HepG2 (cell line): ENCODE results near the gene MACROD2. TPM values are rescaled to one million over a fixed set of nuclear protein-coding genes. Genes with fewer than 3 reads are reported as not detected.

ENCODE experiments used
- ATAC-seq: fragments of 200-7000 bp; cut with Tn5 transposase; 3 replicates; pipeline ENCODE4 v1.9.1; 2020; ENCODE audit warnings: mild to moderate bottlenecking, moderate library complexity
- BruUV-seq: library from RNA; stranded (reverse); fragments of 400-500 nt; replicated peaks from 2 replicates; lab custom pipeline; 2021; lab: Mats Ljungman, UMichigan
- CTCF ChIA-PET: fragments of 300-600 bp; formaldehyde crosslinking; extraction: SDS; loops from one replicate; lab custom pipeline; 2021; ENCODE audit warnings: low total read pairs, inconsistent platforms, low intra/inter-chr PET ratio; lab: Yijun Ruan, JAX
- POLR2A ChIA-PET: fragments of 350-600 bp; sonication (Branson Sonifier 250); formaldehyde crosslinking; loops from one replicate; lab custom pipeline; 2020; ENCODE audit warnings: antibody characterized with exemption, inconsistent platforms; lab: Yijun Ruan, JAX
- DNase-seq: peaks from one replicate; pipeline ENCODE4 v3.0.0-alpha.2; 2015; ENCODE audit warnings: low spot score
- FAIRE-seq: peaks from 3 replicates; lab custom pipeline; 2011; peaks lifted over from hg19 to GRCh38; lab: Jason Lieb, UNC
- H2AFZ ChIP-seq: one replicate; pipeline ENCODE4 v1.6.1; 2011; ENCODE audit warnings: low read length, inconsistent platforms
- H3K27ac ChIP-seq: fragments of 300-600 bp; 3 replicates; pipeline ENCODE4 v1.8.0; 2011; ENCODE audit warnings: mixed run types, mild to moderate bottlenecking, mixed read lengths, low read length, inconsistent platforms; ENCODE audit not compliant: insufficient read depth; ENCODE audit errors: extremely low read length
- H3K27me3 ChIP-seq, 2 experiments: fragments of 200-600 bp in 1 of 2; 2 replicates in 1 of 2; 3 replicates in 1 of 2; pipeline versions ENCODE4 v1.6.0 to v1.8.0; 2011; ENCODE audit warnings: low read length in 2 of 2, mild to moderate bottlenecking in 2 of 2, moderate library complexity in 2 of 2, inconsistent platforms in 1 of 2; ENCODE audit not compliant: insufficient read depth in 2 of 2, control insufficient read depth in 1 of 2
- H3K36me3 ChIP-seq, 2 experiments: fragments of 200-600 bp in 1 of 2; replicated peaks in 1 of 2; 2 replicates in 1 of 2; 3 replicates in 1 of 2; pipeline versions ENCODE4 v1.5.1 to v1.8.0; 2011; ENCODE audit warnings: low read length in 2 of 2, inconsistent platforms in 1 of 2; ENCODE audit not compliant: insufficient read depth in 2 of 2, control insufficient read depth in 1 of 2
- H3K4me1 ChIP-seq: 2 replicates; pipeline ENCODE4 v1.5.1; 2012; ENCODE audit warnings: low read length, inconsistent platforms; ENCODE audit not compliant: insufficient read depth
- H3K4me2 ChIP-seq: 2 replicates; pipeline ENCODE4 v1.6.0; 2011; ENCODE audit warnings: low read depth, low read length, inconsistent platforms
- H3K4me3 ChIP-seq, 3 experiments: fragments of 200-600 bp in 1 of 3; sonication (generic), shearing (Covaris generic) in 1 of 3; replicated peaks in 1 of 3; 2 replicates each; pipeline ENCODE4 v1.5.1; 2011 to 2016; ENCODE audit warnings: low read length in 3 of 3, inconsistent platforms in 2 of 3, low read depth in 2 of 3, mild to moderate bottlenecking in 2 of 3, control low read depth in 1 of 3, mixed read lengths in 1 of 3; ENCODE audit not compliant: insufficient read depth in 1 of 3
- H3K79me2 ChIP-seq: one replicate; pipeline ENCODE4 v1.6.1; 2011; ENCODE audit warnings: low read length, inconsistent platforms; ENCODE audit not compliant: insufficient read depth
- H3K9ac ChIP-seq: 2 replicates; pipeline ENCODE4 v1.6.0; 2011; ENCODE audit warnings: mild to moderate bottlenecking, low read depth, low read length, inconsistent platforms; ENCODE audit not compliant: insufficient read depth
- H3K9me3 ChIP-seq: 2 replicates; pipeline ENCODE4 v1.5.1; 2012; ENCODE audit warnings: mild to moderate bottlenecking, low read length
- H4K20me1 ChIP-seq: 2 replicates; pipeline ENCODE4 v1.6.0; 2011; ENCODE audit warnings: inconsistent platforms, mild to moderate bottlenecking, low read length, moderate library complexity; ENCODE audit not compliant: insufficient read depth
- DMTF1 ChIP-seq: sonication (generic); formaldehyde crosslinking; IDR thresholded peaks from 2 replicates; pipeline ENCODE4 v1.4.0; 2020; ENCODE audit warnings: mild to moderate bottlenecking, missing genetic modification reagents
- EEA1 ChIP-seq: sonication (generic); formaldehyde crosslinking; IDR thresholded peaks from 2 replicates; pipeline ENCODE4 v1.5.1; 2020; ENCODE audit warnings: mild to moderate bottlenecking, missing genetic modification reagents, borderline replicate concordance
- IRF9 ChIP-seq: sonication (generic); formaldehyde crosslinking; IDR thresholded peaks from 2 replicates; pipeline ENCODE4 v1.8.0; 2022; ENCODE audit warnings: missing genetic modification reagents, mild to moderate bottlenecking, borderline replicate concordance
- KLF13 ChIP-seq: sonication (generic); formaldehyde crosslinking; IDR thresholded peaks from 2 replicates; pipeline ENCODE4 v1.4.0; 2020; ENCODE audit warnings: mild to moderate bottlenecking, missing genetic modification reagents
- LRRFIP1 ChIP-seq: sonication (generic); formaldehyde crosslinking; conservative IDR thresholded peaks from 2 replicates; pipeline ENCODE4 v1.4.0; 2020; ENCODE audit warnings: missing genetic modification reagents
- MTERF4 ChIP-seq: sonication (generic); formaldehyde crosslinking; IDR thresholded peaks from 2 replicates; pipeline ENCODE4 v1.8.0; 2023; ENCODE audit warnings: mild to moderate bottlenecking, missing genetic modification reagents
- MYC ChIP-seq: sonication (generic); formaldehyde crosslinking; IDR thresholded peaks from 2 replicates; pipeline ENCODE4 v1.9.0; 2021; ENCODE audit warnings: missing genetic modification reagents, borderline replicate concordance
- RFX1 ChIP-seq: fragments of 450-650 bp; IDR thresholded peaks from 2 replicates; pipeline ENCODE4 v1.6.1; 2017
- ZNF101 ChIP-seq: sonication (generic); formaldehyde crosslinking; IDR thresholded peaks from 2 replicates; pipeline ENCODE4 v1.4.0; 2020; ENCODE audit warnings: mild to moderate bottlenecking, low read depth, missing genetic modification reagents, borderline replicate concordance
- ZNF513 ChIP-seq: sonication (generic); formaldehyde crosslinking; conservative IDR thresholded peaks from 2 replicates; pipeline ENCODE4 v1.5.0; 2020; ENCODE audit warnings: missing genetic modification reagents
- ZNF572 ChIP-seq: sonication (generic); formaldehyde crosslinking; IDR thresholded peaks from 2 replicates; pipeline ENCODE4 v1.5.1; 2020; ENCODE audit warnings: mild to moderate bottlenecking, missing genetic modification reagents
- ZNF652 ChIP-seq: IDR thresholded peaks from 2 replicates; pipeline ENCODE4 v1.6.1; 2016; ENCODE audit warnings: low read depth, borderline replicate concordance
- ZNF704 ChIP-seq: sonication (generic); formaldehyde crosslinking; IDR thresholded peaks from 2 replicates; pipeline ENCODE4 v1.8.1; 2023; ENCODE audit warnings: mild to moderate bottlenecking, inconsistent platforms, moderate library complexity, missing genetic modification reagents, borderline replicate concordance
- WGBS: methylation state at CpG from one replicate; pipeline ENCODE4 v1.1.6; 2017; ENCODE audit warnings: low lambda C conversion rate; 5-methylcytosine and 5-hydroxymethylcytosine counted together
- in situ Hi-C: cut with HindIII; loops from 2 replicates; pipeline ENCODE4 v1.10.0; 2017; ENCODE audit warnings: low pct_unique_long_range_greater_than_20kb; ENCODE audit not compliant: extremely low pct_ligation_motif_present
- intact Hi-C: fragments of 100-400 bp; cut with micrococcal nuclease; formaldehyde crosslinking; loops from one replicate; pipeline ENCODE4 v1.10.0; 2022; ENCODE audit not compliant: unreplicated experiment
- polyA plus RNA-seq, 8 experiments: library from polyadenylated mRNA; depleted of rRNA in 3 of 8; stranded (reverse) in 7 of 8; unstranded in 1 of 8; fragments of >200 nt; fragmentation: Illumina TruSeq in 4 of 8; extraction: Trizol in 4 of 8; gene quantifications; 2 replicates each; pipeline versions ENCODE4 v1.2.1 to v1.2.3, GENCODE V29; 2011 to 2016; ENCODE audit warnings: low read depth in 4 of 8, missing spikeins in 1 of 8, mixed read lengths in 1 of 8; ENCODE audit not compliant: insufficient read depth in 1 of 8
- total RNA-seq, 5 experiments: library from RNA; depleted of rRNA; stranded (reverse); fragments of >200 nt; fragmentation: Illumina TruSeq; extraction: Trizol; gene quantifications; 2 replicates each; pipeline ENCODE4 v1.2.3, GENCODE V29; 2016; ENCODE audit warnings: low read depth in 1 of 5

The MACROD2 gene
- total and polyA plus RNA-seq, 2 of the 13 experiments (the other 11 are each of a cell fraction or from before 2014, with no cell fraction given), result 0.13 to 0.51 TPM

- Histone ChIP-seq H3K4me3 (no peak overlapping the region), H3K36me3 (no peaks in the 10 kb centered on the region), H3K9ac (no peak overlapping the region), H3K4me2 (no peak overlapping the region), H3K9me3 (peaks cover 91% of the 10 kb centered on the region), H2AFZ (no peak overlapping the region), H3K27ac (no peak overlapping the region), H4K20me1 (no peaks in the 10 kb centered on the region), H3K79me2 (no peaks in the 10 kb centered on the region), H3K4me1 (no peaks in the 10 kb centered on the region), H3K27me3 (no peaks in the 10 kb centered on the region)
- in situ Hi-C loops, result no loop called here
- ChIA-PET CTCF (no interaction called here), POLR2A (no interaction called here)
- DNase-seq (no peak), FAIRE-seq (no peak), ATAC-seq (no peak)
- 4% methylated on average over 2 of the region's 2 CpGs for WGBS
- intact Hi-C loops, result no loop called here
- BruUV-seq, result no TSS peak
- TF ChIP-seq RFX1, result no peak
- TF ChIP-seq ZNF704 (CRISPR knock-in tag), result no peak
- TF ChIP-seq DMTF1, result no peak
- no peak for TF ChIP-seq ZNF513 (CRISPR knock-in tag)
- no peak for TF ChIP-seq IRF9 (CRISPR knock-in tag)
- TF ChIP-seq ZNF652, result no peak
- TF ChIP-seq KLF13 (CRISPR knock-in tag), result no peak
- TF ChIP-seq MTERF4 (CRISPR knock-in tag), result no peak
- TF ChIP-seq EEA1 (CRISPR knock-in tag), result no peak
- no peak for TF ChIP-seq ZNF101 (CRISPR knock-in tag)
- TF ChIP-seq ZNF572 (CRISPR knock-in tag), result no peak
- TF ChIP-seq MYC (CRISPR knock-in tag), result no peak
- TF ChIP-seq LRRFIP1 (CRISPR knock-in tag), result no peak
Observed at GRCh38 chr20:15854911-15855310, 1859.6 kb downstream of the MACROD2 start.
